Measurements from ENCODE around the gene ZBED4.

- TF ChIP-seq POLR2AphosphoS5 (IDR thresholded peaks at IDR 0.05): no peak
- no peak for TF ChIP-seq CTCF (IDR thresholded peaks at IDR 0.05)
- no peak for TF ChIP-seq POLR2A (IDR thresholded peaks at IDR 0.05)
Observed at GRCh38 chr22:49905465-49905864, 51.8 kb downstream of the ZBED4 start.

Data from transverse colon (tissue), 4 donors.